ENCODE data around the gene SPATA33. TPM values are rescaled to one million over a fixed set of nuclear protein-coding genes. Genes with fewer than 3 reads are reported as not detected.

Gene SPATA33
- total and polyA plus RNA-seq, 4 donors, result 5.4 to 19.1 (median 8.8) TPM

DNA sequence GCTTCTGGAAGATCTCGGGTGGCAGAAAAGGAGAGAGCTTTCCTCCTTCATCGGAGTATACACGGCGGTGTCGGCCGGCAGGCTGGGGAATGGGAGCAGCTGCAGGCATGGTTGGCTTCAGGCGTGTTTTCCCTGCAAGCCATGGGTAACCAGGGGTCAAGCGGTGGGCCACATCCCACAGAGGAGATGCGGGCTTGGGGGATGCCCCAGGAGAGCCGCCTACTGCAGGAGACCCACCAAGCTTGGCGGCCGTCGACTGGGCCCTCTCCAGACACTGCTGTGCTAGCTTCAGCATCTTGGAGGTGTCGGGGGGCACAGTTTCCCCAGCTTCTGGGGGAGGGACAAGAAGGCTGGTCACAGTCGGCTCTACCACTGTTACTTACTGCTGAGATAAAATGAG is 58.9 kb downstream of the SPATA33 start:
- no peak for ATAC-seq (ENCODE audit: insufficient read depth, low FRiP score)

DNA sequence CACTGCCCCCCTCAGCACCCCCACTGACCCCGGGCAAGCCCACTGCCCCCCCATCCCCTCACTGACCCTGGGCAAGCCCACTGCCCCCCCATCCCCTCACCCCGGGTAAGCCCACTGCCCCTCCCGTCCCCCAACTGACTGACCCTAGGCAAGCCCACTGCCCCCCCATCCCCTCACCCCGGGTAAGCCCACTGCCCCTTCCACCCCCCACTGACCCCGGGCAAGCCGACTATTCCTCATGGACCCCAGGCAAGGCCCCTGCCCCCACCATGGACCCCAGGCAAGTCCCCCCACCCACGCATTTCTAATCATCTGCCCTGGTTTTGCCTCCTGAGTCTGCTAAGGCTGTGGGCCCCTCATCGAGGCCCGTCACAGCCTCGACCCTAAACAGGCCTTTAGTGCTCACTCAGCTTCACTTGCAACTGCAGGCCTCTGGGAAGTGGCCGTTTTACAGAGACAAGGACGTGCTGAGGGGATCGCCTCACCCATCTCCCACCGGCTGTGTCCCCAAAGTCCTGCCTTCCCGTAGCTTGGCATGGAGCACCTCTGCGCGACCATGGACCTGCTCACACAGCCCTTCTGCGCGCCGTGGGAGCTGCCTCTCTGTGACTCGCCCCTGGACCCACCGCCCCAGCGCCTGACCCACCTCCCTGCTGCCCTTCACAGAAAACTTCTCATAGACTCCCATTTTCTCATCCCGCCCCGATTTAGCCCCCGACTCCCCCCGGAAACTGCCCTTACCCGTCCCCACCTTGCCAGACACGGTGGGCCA is 59.5 kb downstream of the SPATA33 start:
- TF ChIP-seq CTCF (IDR thresholded peaks at IDR 0.05; ENCODE audit: control extremely low read depth, extremely low read depth), result no peak
- H3K9me3 ChIP-seq (ENCODE audit: control insufficient read depth in 4 of 4, insufficient read depth in 3 of 4, low read length in 3 of 4), result no peaks in the 10 kb centered on the region
- no peak overlapping the region for H3K9ac ChIP-seq (ENCODE audit: insufficient read depth in 1 of 2, low read length in 2 of 2)
- H3K27ac ChIP-seq (ENCODE audit: low read depth in 1 of 2, low read length in 1 of 2), result no peak overlapping the region
- no peak for DNase-seq
- 89 to 95% methylated on average over 29 of the region's 29 CpGs for WGBS, 2 donors
- no peak overlapping the region for H3K4me3 ChIP-seq
- peaks cover 0 to 16% (median 2%) of the 10 kb centered on the region in 5 donors for H3K4me1 ChIP-seq (ENCODE audit: control insufficient read depth in 5 of 5, insufficient read depth in 5 of 5, low read length in 5 of 5)
- ATAC-seq (ENCODE audit: insufficient read depth, low FRiP score), result no peak
- peaks cover 0 to 1% (median 0%) of the 10 kb centered on the region in 4 donors for H3K36me3 ChIP-seq (ENCODE audit: control insufficient read depth in 4 of 4, insufficient read depth in 4 of 4, low read length in 4 of 4)
- H3K27me3 ChIP-seq (ENCODE audit: control insufficient read depth in 3 of 3, insufficient read depth in 3 of 3, low read length in 2 of 3), result no peaks in the 10 kb centered on the region

More for the DNA sequence above, 58.9 kb downstream of the SPATA33 start:
- Histone ChIP-seq H3K27ac (ENCODE audit: low read depth in 1 of 2, low read length in 1 of 2) (no peak overlapping the region), H3K36me3 (ENCODE audit: control insufficient read depth in 4 of 4, insufficient read depth in 4 of 4, low read length in 4 of 4) (peaks cover 0 to 1% (median 0%) of the 10 kb centered on the region in 4 donors), H3K4me3 (no peak overlapping the region), H3K4me1 (ENCODE audit: control insufficient read depth in 5 of 5, insufficient read depth in 5 of 5, low read length in 5 of 5) (peaks cover 0 to 17% (median 7%) of the 10 kb centered on the region in 5 donors), H3K27me3 (ENCODE audit: control insufficient read depth in 3 of 3, insufficient read depth in 3 of 3, low read length in 2 of 3) (no peaks in the 10 kb centered on the region), H3K9me3 (ENCODE audit: control insufficient read depth in 4 of 4, insufficient read depth in 3 of 4, low read length in 3 of 4) (no peaks in the 10 kb centered on the region), H3K9ac (ENCODE audit: insufficient read depth in 1 of 2, low read length in 2 of 2) (no peak overlapping the region)
- no peak for TF ChIP-seq CTCF (IDR thresholded peaks at IDR 0.05; ENCODE audit: control extremely low read depth, extremely low read depth)
- 93 to 94% methylated on average over 15 of the region's 15 CpGs for WGBS, 2 donors
- no peak for DNase-seq

- H3K9ac ChIP-seq (ENCODE audit: insufficient read depth in 1 of 2, low read length in 2 of 2), result no peak overlapping the region
- DNase-seq (no peak), ATAC-seq (ENCODE audit: insufficient read depth, low FRiP score) (no peak)
- H3K36me3 ChIP-seq (ENCODE audit: control insufficient read depth in 4 of 4, insufficient read depth in 4 of 4, low read length in 4 of 4), result peaks cover 0 to 1% (median 0%) of the 10 kb centered on the region in 4 donors
- no peak overlapping the region for H3K4me3 ChIP-seq
- peaks cover 0 to 21% (median 8%) of the 10 kb centered on the region in 5 donors for H3K4me1 ChIP-seq (ENCODE audit: control insufficient read depth in 5 of 5, insufficient read depth in 5 of 5, low read length in 5 of 5)
- H3K9me3 ChIP-seq (ENCODE audit: control insufficient read depth in 4 of 4, insufficient read depth in 3 of 4, low read length in 3 of 4), result no peaks in the 10 kb centered on the region
- no peak for TF ChIP-seq CTCF (IDR thresholded peaks at IDR 0.05; ENCODE audit: control extremely low read depth, extremely low read depth)
- H3K27me3 ChIP-seq (ENCODE audit: control insufficient read depth in 3 of 3, insufficient read depth in 3 of 3, low read length in 2 of 3), result no peaks in the 10 kb centered on the region
- 85 to 93% methylated on average over 24 of the region's 24 CpGs for WGBS, 2 donors
- H3K27ac ChIP-seq (ENCODE audit: low read depth in 1 of 2, low read length in 1 of 2), result no peak overlapping the region
These were observed 60.3 kb downstream of the SPATA33 start for GRCh38 chr16:89717688-89718505.

Other genes with a start within 250 kb of the SPATA33 start
- 100 to 1,000 TPM; 111 to 162 TPM for gene ANKRD11, start 167.3 kb upstream of the SPATA33 start, total RNA-seq
- gene ANKRD11, start 167.3 kb upstream of the SPATA33 start, polyA plus RNA-seq, result 10 to 100 TPM; 58.5 to 67.8 TPM
- gene SPG7, start 149.4 kb upstream of the SPATA33 start, total RNA-seq, result 100 to 1,000 TPM; 101 to 114 TPM
- 10 to 100 TPM; 59.0 to 89.4 TPM for gene SPG7, start 149.4 kb upstream of the SPATA33 start, polyA plus RNA-seq
- gene RPL13, start 97.2 kb upstream of the SPATA33 start, total RNA-seq, result 1,000 to 10,000 TPM; 1,905 to 2,186 TPM
- gene RPL13, start 97.2 kb upstream of the SPATA33 start, polyA plus RNA-seq, result 1,000 to 10,000 TPM; 5,901 to 7,821 TPM
- gene CPNE7, start 82.1 kb upstream of the SPATA33 start, total RNA-seq, result 1 to 10 TPM in 1 of 2 donors, under 1 TPM in 1; 0.65 to 2.2 TPM
- gene CPNE7, start 82.1 kb upstream of the SPATA33 start, polyA plus RNA-seq, result 1 to 10 TPM; 1.1 to 1.3 TPM
- 1 to 10 TPM; 1.3 to 8.9 TPM for gene DPEP1, start 44.2 kb upstream of the SPATA33 start, total RNA-seq
- gene DPEP1, start 44.2 kb upstream of the SPATA33 start, polyA plus RNA-seq, result under 1 TPM; 0.26 to 0.65 TPM
- gene CHMP1A, start 128 bp upstream of the SPATA33 start, total RNA-seq, result 10 to 100 TPM; 77.0 to 98.4 TPM
- 10 to 100 TPM; 61.3 to 93.9 TPM for gene CHMP1A, start 128 bp upstream of the SPATA33 start, polyA plus RNA-seq
- gene CDK10, start 28.9 kb downstream of the SPATA33 start, total RNA-seq, result 10 to 100 TPM; 54.0 to 86.1 TPM
- 10 to 100 TPM; 52.0 to 92.7 TPM for gene CDK10, start 28.9 kb downstream of the SPATA33 start, polyA plus RNA-seq
- 10 to 100 TPM in 1 of 2 donors, 1 to 10 TPM in 1; 6.9 to 17.3 TPM for gene SPATA2L, start 43.9 kb downstream of the SPATA33 start, total RNA-seq
- 10 to 100 TPM; 12.1 to 15.1 TPM for gene SPATA2L, start 43.9 kb downstream of the SPATA33 start, polyA plus RNA-seq
- 10 to 100 TPM in 1 of 2 donors, 1 to 10 TPM in 1; 6.1 to 26.1 TPM for gene VPS9D1, start 63.1 kb downstream of the SPATA33 start, total RNA-seq
- gene VPS9D1, start 63.1 kb downstream of the SPATA33 start, polyA plus RNA-seq, result 10 to 100 TPM; 16.1 to 20.2 TPM
- 10 to 100 TPM; 26.5 to 34.9 TPM for gene ZNF276, start 63.7 kb downstream of the SPATA33 start, total RNA-seq
- 10 to 100 TPM; 21.8 to 23.6 TPM for gene ZNF276, start 63.7 kb downstream of the SPATA33 start, polyA plus RNA-seq
- gene FANCA, start 158.8 kb downstream of the SPATA33 start, total RNA-seq, result 10 to 100 TPM; 14.3 to 18.2 TPM
- gene FANCA, start 158.8 kb downstream of the SPATA33 start, polyA plus RNA-seq, result 1 to 10 TPM; 8.7 to 9.2 TPM
- 10 to 100 TPM in 1 of 2 donors, 1 to 10 TPM in 1; 9.5 to 12.0 TPM for gene SPIRE2, start 170.6 kb downstream of the SPATA33 start, total RNA-seq
- gene SPIRE2, start 170.6 kb downstream of the SPATA33 start, polyA plus RNA-seq, result 1 to 10 TPM; 3.3 to 6.5 TPM
- 100 to 1,000 TPM; 118 to 212 TPM for gene TCF25, start 215.8 kb downstream of the SPATA33 start, total RNA-seq
- gene TCF25, start 215.8 kb downstream of the SPATA33 start, polyA plus RNA-seq, result 100 to 1,000 TPM; 106 to 140 TPM